ENCODE results near the gene MRPS25. TPM values are rescaled to one million over a fixed set of nuclear protein-coding genes. Genes with fewer than 3 reads are reported as not detected.
A peak's percentile ranks its signal among the peaks of the same experiment; 100 is the strongest.

Gene MRPS25
- total and polyA plus RNA-seq, 8 donors: 13.9 to 126 (median 28.8) TPM

DNA sequence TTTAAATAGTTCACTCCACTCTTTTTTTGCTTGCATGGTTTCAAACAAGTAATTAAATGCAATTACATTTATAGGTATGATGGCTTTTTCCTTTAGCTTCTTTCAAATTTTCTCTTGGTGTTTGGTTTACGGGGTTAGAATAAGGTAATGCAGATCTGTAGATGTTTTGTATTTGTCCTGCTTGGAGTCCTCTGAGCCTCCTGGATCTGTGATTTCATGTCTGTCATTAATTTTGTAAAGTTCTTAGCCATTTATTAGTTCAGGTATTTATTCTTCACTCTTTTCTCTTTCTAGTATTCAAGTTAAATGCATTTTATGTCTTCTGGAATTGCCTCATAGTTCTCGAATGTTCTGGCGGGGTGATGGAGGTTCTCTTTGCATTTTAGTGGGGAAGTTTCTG lies 1.4 kb upstream of the MRPS25 start:
- 89 to 95% (median 93%) methylated on average over 3 of the region's 3 CpGs for WGBS, 5 donors

DNA sequence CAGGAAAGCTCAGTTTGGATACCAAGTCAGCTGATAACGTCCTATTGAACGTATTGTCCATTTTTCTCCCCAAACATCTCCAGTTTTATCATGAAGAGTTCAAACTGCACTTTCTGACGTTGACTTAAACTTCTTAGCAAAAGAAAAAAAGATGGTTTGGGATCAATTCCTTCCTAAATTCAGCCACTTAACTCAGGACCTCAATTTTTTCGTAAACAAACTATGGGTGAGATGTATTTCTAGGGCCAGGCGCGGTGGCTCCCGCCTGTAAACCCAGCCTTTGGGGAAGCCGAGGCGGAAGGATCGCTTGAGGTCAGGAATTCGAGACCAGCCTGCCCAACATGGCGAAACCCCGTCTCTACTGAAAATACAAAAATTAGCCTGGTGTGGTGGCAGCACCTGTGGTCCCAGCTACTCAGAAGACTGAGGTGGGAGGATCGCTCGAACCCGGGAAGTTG lies 464 bp upstream of the MRPS25 start:
- H3K27me3 ChIP-seq: no peaks in the 10 kb centered on the region
- H3K27ac ChIP-seq: peak overlapping the region in 4 of 5 donors; percentile 84 to 93 (median 87)
- H3K4me3 ChIP-seq: peak overlapping the region; percentile 89 to 97 (median 92)
- peaks cover 14 to 23% (median 20%) of the 10 kb centered on the region in 4 donors for H3K4me1 ChIP-seq
- DNase-seq: no peak
- no peaks in the 10 kb centered on the region for H3K9me3 ChIP-seq
- 45 to 59% (median 52%) methylated on average over 16 of the region's 16 CpGs for WGBS, 5 donors
- intact Hi-C loops (cut with DNase I; ENCODE audit: low total_unique reads): no loop called here
- TF ChIP-seq CTCF (IDR thresholded peaks at IDR 0.05): no peak
- TF ChIP-seq EP300 (IDR thresholded peaks at IDR 0.05): no peak
- TF ChIP-seq POLR2AphosphoS5 (IDR thresholded peaks at IDR 0.05): no peak
- no peak for TF ChIP-seq POLR2A (IDR thresholded peaks at IDR 0.05)
- H3K36me3 ChIP-seq: peaks cover 0 to 10% (median 7%) of the 10 kb centered on the region in 4 donors

More for the DNA sequence above, 1.4 kb upstream of the MRPS25 start:
- Histone ChIP-seq H3K4me1 (peaks cover 14 to 23% (median 20%) of the 10 kb centered on the region in 4 donors), H3K27me3 (no peaks in the 10 kb centered on the region), H3K27ac (no peak overlapping the region), H3K9me3 (no peaks in the 10 kb centered on the region), H3K36me3 (peaks cover 6 to 19% (median 16%) of the 10 kb centered on the region in 4 donors), H3K4me3 (no peak overlapping the region)
- intact Hi-C loops (cut with DNase I; ENCODE audit: low total_unique reads): no loop called here
- TF ChIP-seq POLR2A (IDR thresholded peaks at IDR 0.05) (no peak), EP300 (IDR thresholded peaks at IDR 0.05) (no peak), CTCF (IDR thresholded peaks at IDR 0.05) (no peak), POLR2AphosphoS5 (IDR thresholded peaks at IDR 0.05) (no peak)
- no peak for DNase-seq

DNA sequence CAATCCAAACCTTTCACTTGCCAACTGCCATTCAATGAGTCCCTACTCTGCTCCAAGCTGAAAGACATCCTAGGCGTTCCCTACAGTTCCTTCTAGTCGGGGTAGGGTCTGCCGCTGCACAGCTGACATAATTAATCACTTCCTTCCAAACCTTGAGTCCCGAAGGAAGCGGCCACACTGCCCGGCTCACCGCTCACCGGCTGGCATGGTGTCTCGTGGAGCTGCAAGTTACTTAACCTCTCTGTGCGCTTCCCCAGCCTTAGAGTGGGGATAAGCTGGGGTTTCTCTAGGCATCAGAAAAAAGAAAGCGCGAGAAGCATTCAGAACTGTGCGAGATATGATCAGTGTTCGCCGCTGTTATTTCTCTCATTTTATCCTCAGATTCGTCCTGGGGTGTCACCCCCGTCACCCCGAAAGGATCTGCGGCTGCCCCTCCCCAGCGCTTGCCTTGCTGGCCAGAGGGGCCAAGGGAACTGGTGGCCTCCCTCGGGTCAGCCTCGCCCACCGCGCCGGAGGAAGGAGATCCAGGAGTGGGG lies 748 bp downstream of the MRPS25 start:
- intact Hi-C loops (cut with DNase I; ENCODE audit: low total_unique reads): no loop called here
- no peaks in the 10 kb centered on the region for H3K27me3 ChIP-seq
- peak in 1 of 2 donors; percentile 44 for DNase-seq
- no peaks in the 10 kb centered on the region for H3K9me3 ChIP-seq
- H3K4me3 ChIP-seq: peak overlapping the region; percentile 89 to 97 (median 92)
- TF ChIP-seq EP300 (IDR thresholded peaks at IDR 0.05) (no peak), POLR2AphosphoS5 (IDR thresholded peaks at IDR 0.05) (no peak), POLR2A (IDR thresholded peaks at IDR 0.05) (no peak), CTCF (IDR thresholded peaks at IDR 0.05) (no peak)
- whole genome bisulfite sequencing, 5 donors: 0 to 2% (median 1%) methylated on average over 24 to 25 of the region's 25 CpGs
- H3K27ac ChIP-seq: peak overlapping the region; percentile 84 to 93 (median 89)
- peaks cover 14 to 23% (median 20%) of the 10 kb centered on the region in 4 donors for H3K4me1 ChIP-seq
- peaks cover 0 to 4% (median 2%) of the 10 kb centered on the region in 4 donors for H3K36me3 ChIP-seq

DNA sequence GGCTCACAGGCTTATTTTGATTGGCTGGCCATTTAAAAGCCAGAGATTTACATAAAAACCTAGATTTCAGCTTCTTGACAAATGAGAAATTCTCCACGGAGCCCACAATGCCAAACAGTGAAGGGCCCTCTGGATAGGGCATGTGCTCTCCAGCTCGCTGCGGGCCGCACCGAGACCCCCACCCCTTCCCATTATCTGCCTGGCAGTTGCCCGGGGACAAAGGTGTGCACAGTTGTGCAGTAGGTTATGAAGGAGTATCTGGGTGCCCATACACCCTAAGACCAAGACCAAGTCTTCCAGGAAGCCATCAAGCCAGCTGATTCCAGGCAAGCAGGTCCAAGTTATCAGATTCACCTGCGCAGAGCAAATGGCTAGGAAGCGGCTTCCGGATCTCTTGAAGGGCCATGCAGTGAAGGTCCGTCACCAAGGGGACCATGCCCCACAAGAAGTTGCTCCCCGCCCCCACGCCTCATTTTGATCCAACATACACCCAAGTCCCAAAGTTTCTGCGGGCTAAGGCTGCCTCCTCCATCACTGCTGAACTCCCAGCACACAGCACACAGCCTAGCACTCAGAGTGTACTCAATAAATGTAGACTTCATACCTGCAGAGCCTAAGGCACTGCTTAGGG lies 1.3 kb downstream of the MRPS25 start:
- Histone ChIP-seq H3K4me1 (peaks cover 14 to 23% (median 20%) of the 10 kb centered on the region in 4 donors), H3K27ac (peak overlapping the region in 3 of 5 donors; percentile 85 to 93 (median 89)), H3K27me3 (no peaks in the 10 kb centered on the region), H3K9me3 (no peaks in the 10 kb centered on the region), H3K36me3 (peaks cover 2 to 10% (median 8%) of the 10 kb centered on the region in 4 donors), H3K4me3 (peak overlapping the region; percentile 89 to 97 (median 92))
- WGBS, 5 donors: 72 to 86% (median 78%) methylated on average over 9 to 13 of the region's 13 CpGs
- intact Hi-C loops (cut with DNase I; ENCODE audit: low total_unique reads): no loop called here
- TF ChIP-seq EP300 (IDR thresholded peaks at IDR 0.05) (no peak), POLR2AphosphoS5 (IDR thresholded peaks at IDR 0.05) (no peak), POLR2A (IDR thresholded peaks at IDR 0.05) (no peak), CTCF (IDR thresholded peaks at IDR 0.05) (no peak)
- DNase-seq: peak in 1 of 2 donors; percentile 18
